Left ventricle myocardium inferior (tissue), 1 donor: ENCODE results near the gene ZNF664. TPM values are rescaled to one million over a fixed set of nuclear protein-coding genes. Genes with fewer than 3 reads are reported as not detected.

ENCODE experiments used
- DNase-seq: peaks from one replicate; pipeline ENCODE4 v3.0.0-alpha.2; 2020
- H3K27ac ChIP-seq: fragments of 200-600 bp; replicated peaks from 2 replicates; pipeline ENCODE4 v1.8.0; 2021
- H3K27me3 ChIP-seq: fragments of 200-600 bp; 2 replicates; pipeline ENCODE4 v1.8.0; 2021; ENCODE audit warnings: low read depth
- H3K36me3 ChIP-seq: fragments of 200-600 bp; 2 replicates; pipeline ENCODE4 v1.8.0; 2021
- H3K4me1 ChIP-seq: fragments of 200-600 bp; 2 replicates; pipeline ENCODE4 v1.8.0; 2021
- H3K4me3 ChIP-seq: fragments of 200-600 bp; 2 replicates; pipeline ENCODE4 v1.8.0; 2021; ENCODE audit warnings: mild to moderate bottlenecking, moderate library complexity
- H3K9me3 ChIP-seq: fragments of 200-600 bp; replicated peaks from 2 replicates; pipeline ENCODE4 v1.8.0; 2021
- CTCF ChIP-seq: fragments of 200-600 bp; IDR thresholded peaks from 2 replicates; pipeline ENCODE4 v1.8.0; 2021; ENCODE audit warnings: antibody characterized with exemption, mild to moderate bottlenecking, borderline replicate concordance
- intact Hi-C: fragments of 100-400 bp; cut with micrococcal nuclease; formaldehyde crosslinking; loops from one replicate; pipeline ENCODE4 v1.11.0; 2022
- total RNA-seq: library from RNA; stranded (reverse); fragmentation: NEBNext Ultra II Directional; extraction: Animal tissue kit (Norgen Biotek cat#: 25700); gene quantifications from one replicate; pipeline ENCODE4 v1.2.1, GENCODE V29; 2021
- donor health status: DM: no; HTN: yes; CAD: no; lungs with severe emphysema.

ZNF664 gene
- total RNA-seq, 1 donor from 2014 or later, result 80.7 TPM

GRCh38 chr12:123934829-123935228, 38.2 kb upstream of the ZNF664 start:
- H3K9me3 ChIP-seq, result no peaks in the 10 kb centered on the region
- H3K27ac ChIP-seq, result no peak overlapping the region
- no peak for DNase-seq
- TF ChIP-seq CTCF, result no peak
- no peaks in the 10 kb centered on the region for H3K4me1 ChIP-seq
- no peaks in the 10 kb centered on the region for H3K27me3 ChIP-seq
- intact Hi-C loops, result no loop called here
- H3K36me3 ChIP-seq, result peaks cover 27% of the 10 kb centered on the region
- no peak overlapping the region for H3K4me3 ChIP-seq

GRCh38 chr12:123935956-123936355, 37.1 kb upstream of the ZNF664 start:
- H3K9me3 ChIP-seq, result no peaks in the 10 kb centered on the region
- DNase-seq, result no peak
- H3K4me3 ChIP-seq, result no peak overlapping the region
- H3K4me1 ChIP-seq, result no peaks in the 10 kb centered on the region
- H3K36me3 ChIP-seq, result peaks cover 38% of the 10 kb centered on the region
- TF ChIP-seq CTCF, result no peak
- intact Hi-C loops, result no loop called here
- no peak overlapping the region for H3K27ac ChIP-seq
- no peaks in the 10 kb centered on the region for H3K27me3 ChIP-seq

- DNase-seq, result no peak
- Histone ChIP-seq H3K27me3 (no peaks in the 10 kb centered on the region), H3K4me1 (no peaks in the 10 kb centered on the region), H3K9me3 (no peaks in the 10 kb centered on the region), H3K27ac (no peak overlapping the region), H3K36me3 (peaks cover 43% of the 10 kb centered on the region), H3K4me3 (no peak overlapping the region)
- no peak for TF ChIP-seq CTCF
- intact Hi-C loops, result no loop called here
These were observed 36.5 kb upstream of the ZNF664 start for GRCh38 chr12:123936471-123936870.

GRCh38 chr12:123936956-123937706, 35.9 kb upstream of the ZNF664 start:
- Histone ChIP-seq H3K9me3 (peaks cover 4% of the 10 kb centered on the region), H3K4me3 (no peak overlapping the region), H3K27me3 (no peaks in the 10 kb centered on the region), H3K4me1 (no peaks in the 10 kb centered on the region), H3K27ac (no peak overlapping the region), H3K36me3 (peaks cover 50% of the 10 kb centered on the region)
- intact Hi-C loops, result no loop called here
- TF ChIP-seq CTCF, result no peak
- DNase-seq, result no peak

GRCh38 chr12:123937707-123938591, 35.1 kb upstream of the ZNF664 start:
- TF ChIP-seq CTCF, result no peak
- DNase-seq, result no peak
- H3K36me3 ChIP-seq, result peaks cover 58% of the 10 kb centered on the region
- H3K4me1 ChIP-seq, result no peaks in the 10 kb centered on the region
- no peaks in the 10 kb centered on the region for H3K27me3 ChIP-seq
- peaks cover 4% of the 10 kb centered on the region for H3K9me3 ChIP-seq
- intact Hi-C loops, result no loop called here
- no peak overlapping the region for H3K27ac ChIP-seq
- no peak overlapping the region for H3K4me3 ChIP-seq
